Activated B cell treated with CpG ODN at 0.5 μM for 24 hours (primary cell): ENCODE results near the gene ADI1. TPM values are rescaled to one million over a fixed set of nuclear protein-coding genes. Genes with fewer than 3 reads are reported as not detected.

ENCODE experiments used
- ATAC-seq: fragments of 200-7000 bp; cut with Tn5 transposase; one replicate; pipeline ENCODE4 v1.10.0; 2021; ENCODE audit warnings: low read depth, mild to moderate bottlenecking, moderate library complexity
- CTCF ChIA-PET: fragments of 350-600 bp; sonication (Branson Sonifier 250); formaldehyde crosslinking; loops from one replicate; lab custom pipeline; 2021; ENCODE audit warnings: antibody characterized with exemption; lab: Charles Lee
- POLR2A ChIA-PET: fragments of 350-600 bp; sonication (Branson Sonifier 250); formaldehyde crosslinking; loops from one replicate; lab custom pipeline; 2021; ENCODE audit warnings: antibody characterized with exemption; lab: Charles Lee
- DNase-seq: peaks from one replicate; pipeline ENCODE4 v3.0.0; 2022
- H3K27ac Mint-ChIP-seq: one replicate; pipeline ENCODE4 v1.8.0; 2020; ENCODE audit warnings: mixed read lengths
- H3K27me3 Mint-ChIP-seq: one replicate; pipeline ENCODE4 v1.8.0; 2021; ENCODE audit warnings: mixed read lengths
- H3K36me3 Mint-ChIP-seq: one replicate; pipeline ENCODE4 v1.8.0; 2021; ENCODE audit warnings: low read depth, mixed read lengths
- H3K4me1 Mint-ChIP-seq: one replicate; pipeline ENCODE4 v1.8.0; 2021; ENCODE audit warnings: mixed read lengths
- H3K4me3 Mint-ChIP-seq: one replicate; pipeline ENCODE4 v1.8.0; 2020; ENCODE audit warnings: mild to moderate bottlenecking, mixed read lengths
- H3K9me3 Mint-ChIP-seq: one replicate; pipeline ENCODE4 v1.8.0; 2020; ENCODE audit warnings: mixed read lengths
- CTCF ChIP-seq: fragments of 200-600 bp; IDR thresholded peaks from one replicate; pipeline ENCODE4 v1.8.0; 2022; ENCODE audit warnings: antibody characterized with exemption, mild to moderate bottlenecking
- intact Hi-C: fragments of 100-400 bp; cut with micrococcal nuclease; formaldehyde crosslinking; loops from one replicate; pipeline ENCODE4 v1.15.1; 2024
- total RNA-seq: library from RNA; stranded (reverse); gene quantifications from 2 replicates; pipeline ENCODE4 v1.2.3, GENCODE V29; 2022

Gene ADI1
- total RNA-seq, 1 donor from 2014 or later = 20.5 TPM

DNA sequence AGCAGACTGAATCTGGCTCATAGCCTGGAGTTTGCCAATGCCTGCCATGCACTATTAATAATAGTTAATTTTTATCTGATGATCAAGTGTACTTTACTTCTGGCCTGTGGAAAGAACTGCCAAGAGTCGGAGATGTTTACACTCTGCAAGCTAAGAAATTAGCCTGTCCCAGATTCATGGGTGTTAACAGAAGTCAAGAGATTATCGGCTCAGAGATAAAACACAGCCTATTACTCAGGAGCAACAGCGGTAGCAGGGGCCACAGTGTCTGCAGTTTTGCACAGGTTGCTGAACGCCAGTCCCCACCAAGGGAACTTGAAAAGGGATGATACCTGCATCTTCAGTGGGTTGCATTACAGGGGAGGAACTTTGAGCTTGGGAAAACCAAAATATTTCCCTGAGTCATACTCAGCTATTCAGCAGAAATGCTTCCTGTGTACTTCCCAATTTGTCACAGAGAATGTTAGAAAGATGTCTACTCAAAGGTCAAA lies 4.3 kb upstream of the ADI1 start:
- TF ChIP-seq CTCF = no peak
- DNase-seq = no peak
- ChIA-PET POLR2A (no interaction called here), CTCF (no interaction called here)
- no peaks in the 10 kb centered on the region for H3K27me3 Mint-ChIP-seq
- ATAC-seq = no peak
- peaks cover 4% of the 10 kb centered on the region for H3K36me3 Mint-ChIP-seq
- intact Hi-C loops = no loop called here
- no peak overlapping the region for H3K27ac Mint-ChIP-seq
- peaks cover 26% of the 10 kb centered on the region for H3K4me1 Mint-ChIP-seq
- H3K9me3 Mint-ChIP-seq = no peaks in the 10 kb centered on the region
- H3K4me3 Mint-ChIP-seq = no peak overlapping the region

GRCh38 chr2:3522961-3523421 lies 3.7 kb upstream of the ADI1 start:
- Mint-ChIP-seq H3K4me1 (peaks cover 30% of the 10 kb centered on the region), H3K4me3 (no peak overlapping the region), H3K27ac (no peak overlapping the region), H3K27me3 (no peaks in the 10 kb centered on the region), H3K9me3 (no peaks in the 10 kb centered on the region), H3K36me3 (peaks cover 6% of the 10 kb centered on the region)
- ChIA-PET POLR2A (interaction anchor here (0.8 kb wide), 1 partner anchor 35 kb away, joined by 3 read pairs; the partner anchor contains the start of gene RNASEH1), CTCF (no interaction called here)
- no peak for ATAC-seq
- no peak for DNase-seq
- TF ChIP-seq CTCF = no peak
- intact Hi-C loops = no loop called here

- peaks cover 4% of the 10 kb centered on the region for H3K9me3 Mint-ChIP-seq
- intact Hi-C loops = no loop called here
- ATAC-seq (no peak), DNase-seq (no peak)
- H3K36me3 Mint-ChIP-seq = peaks cover 14% of the 10 kb centered on the region
- peak overlapping the region; percentile 85 for H3K4me3 Mint-ChIP-seq
- ChIA-PET POLR2A (interaction anchor here (0.9 to 3.5 kb wide), 6 partner anchors 38 to 142 kb away, joined by 3 to 64 read pairs (median 4); partner anchors contain the start of genes EIPR1, RNASEH1 and TRAPPC12), CTCF (no interaction called here)
- no peaks in the 10 kb centered on the region for H3K27me3 Mint-ChIP-seq
- peaks cover 35% of the 10 kb centered on the region for H3K4me1 Mint-ChIP-seq
- TF ChIP-seq CTCF = no peak
- no peak overlapping the region for H3K27ac Mint-ChIP-seq
Measured at GRCh38 chr2:3520591-3520990, 1.3 kb upstream of the ADI1 start.

GRCh38 chr2:3518496-3519254 lies 656 bp downstream of the ADI1 start:
- no peaks in the 10 kb centered on the region for H3K27me3 Mint-ChIP-seq
- DNase-seq (peak; percentile 98), ATAC-seq (peak; percentile 76)
- ChIA-PET POLR2A (interaction anchor here (0.5 to 3.5 kb wide), 7 partner anchors 40 to 1489 kb away, joined by 3 to 64 read pairs (median 5); partner anchors contain the start of genes EIPR1, RNASEH1, RPS7 and TRAPPC12), CTCF (no interaction called here)
- H3K36me3 Mint-ChIP-seq = peaks cover 27% of the 10 kb centered on the region
- peak overlapping the region; percentile 85 for H3K4me3 Mint-ChIP-seq
- peak overlapping the region; percentile 91 for H3K27ac Mint-ChIP-seq
- intact Hi-C loops = loop anchor here (1.0 to 2.0 kb wide), 6 partner anchors 18 to 139 kb away; partner anchors contain the start of genes RNASEH1, RPS7 and TRAPPC12
- H3K9me3 Mint-ChIP-seq = peaks cover 8% of the 10 kb centered on the region
- peaks cover 38% of the 10 kb centered on the region for H3K4me1 Mint-ChIP-seq
- no peak for TF ChIP-seq CTCF

DNA sequence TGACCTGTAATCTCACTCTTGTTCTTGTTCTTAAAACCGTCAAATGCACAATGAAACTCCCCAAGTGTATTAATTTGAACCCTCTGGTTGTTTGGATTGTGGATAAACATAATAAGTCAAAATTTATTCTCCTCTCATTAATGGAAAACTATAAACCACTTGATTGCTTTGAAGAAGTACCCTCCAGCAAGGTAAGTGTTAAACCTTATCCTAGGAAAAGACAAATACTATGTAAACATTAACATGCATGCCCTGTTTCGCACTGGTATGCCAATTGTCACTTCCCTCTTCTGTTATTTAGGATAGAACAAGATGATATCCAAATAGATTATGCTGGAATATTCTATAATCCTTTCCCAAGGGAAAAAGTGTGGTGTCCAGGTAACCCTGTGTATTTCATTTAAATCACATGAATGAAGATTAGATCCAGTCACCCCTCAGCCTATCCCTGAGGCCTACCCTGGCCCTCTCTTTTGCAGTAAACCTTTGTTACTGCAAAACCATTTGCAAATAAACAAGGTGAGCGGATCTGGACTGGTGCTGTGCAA lies 1.3 kb downstream of the ADI1 start:
- no peaks in the 10 kb centered on the region for H3K27me3 Mint-ChIP-seq
- H3K9me3 Mint-ChIP-seq = peaks cover 8% of the 10 kb centered on the region
- peaks cover 33% of the 10 kb centered on the region for H3K36me3 Mint-ChIP-seq
- H3K4me3 Mint-ChIP-seq = peak overlapping the region; percentile 85
- H3K27ac Mint-ChIP-seq = peak overlapping the region; percentile 91
- POLR2A ChIA-PET = interaction anchor here (0.5 to 3.5 kb wide), 7 partner anchors 40 to 1489 kb away, joined by 3 to 64 read pairs (median 5); partner anchors contain the start of genes EIPR1, RNASEH1, RPS7 and TRAPPC12
- CTCF ChIA-PET = no interaction called here
- no peak for TF ChIP-seq CTCF
- no peak for DNase-seq
- intact Hi-C loops = loop anchor here (2.0 kb wide), 2 partner anchors 19 to 55 kb away; no protein-coding TSS in a partner anchor
- no peak for ATAC-seq
- H3K4me1 Mint-ChIP-seq = peaks cover 38% of the 10 kb centered on the region
